A549 (cell line): ENCODE data around the gene SIAH3.

Experiments
- CHD2 ChIP-seq: fragments of 150-350 bp; IDR thresholded peaks from 2 replicates; pipeline ENCODE4 v1.6.1; 2014; ENCODE audit warnings: low read length; ENCODE audit not compliant: partially characterized antibody
- CHD4 ChIP-seq: fragments of 200-600 bp; sonication (generic); IDR thresholded peaks from 2 replicates; pipeline ENCODE4 v1.6.1; 2016; ENCODE audit warnings: antibody characterized with exemption, mild to moderate bottlenecking, borderline replicate concordance
- CTCF ChIP-seq: fragments of >200 bp; sonication (Bioruptor Twin); formaldehyde crosslinking; IDR thresholded peaks from 3 replicates; pipeline ENCODE4 v1.5.1; 2016
- JUN ChIP-seq, 2 experiments: fragments of >200 bp; sonication (Bioruptor Twin); formaldehyde crosslinking; IDR thresholded peaks; 2 replicates in 1 of 2; 3 replicates in 1 of 2; pipeline ENCODE4 v1.6.1; 2016 to 2017
- PHF8 ChIP-seq: fragments of 200-600 bp; sonication (generic); IDR thresholded peaks from 2 replicates; pipeline ENCODE4 v1.6.1; 2016; ENCODE audit warnings: low read depth, mild to moderate bottlenecking, antibody characterized with exemption, moderate library complexity, borderline replicate concordance
- POLR2A ChIP-seq: IDR thresholded peaks from 2 replicates; pipeline ENCODE4 v1.6.1; 2012; ENCODE audit warnings: mild to moderate bottlenecking, low read length
- RAD21 ChIP-seq, 2 experiments: fragments of >200 bp in 1 of 2; sonication (Bioruptor Twin) in 1 of 2; formaldehyde crosslinking in 1 of 2; IDR thresholded peaks in 1 of 2; conservative IDR thresholded peaks in 1 of 2; 2 replicates in 1 of 2; 3 replicates in 1 of 2; pipeline ENCODE4 v1.6.1; 2012 to 2018; ENCODE audit warnings: inconsistent platforms in 1 of 2
- RARB ChIP-seq: fragments of 250-450 bp; sonication (Bioruptor Pico); IDR thresholded peaks from 2 replicates; pipeline ENCODE4 v1.8.0; 2021; ENCODE audit warnings: mild to moderate bottlenecking, moderate library complexity
- REST ChIP-seq: fragments of 200-600 bp; sonication (generic); IDR thresholded peaks from 2 replicates; pipeline ENCODE4 v1.6.1; 2016; ENCODE audit warnings: antibody characterized with exemption, mild to moderate bottlenecking, moderate library complexity
- TP53 ChIP-seq: fragments of 250-450 bp; sonication (Bioruptor Pico); IDR thresholded peaks from 2 replicates; pipeline ENCODE4 v1.5.0; 2021; ENCODE audit warnings: mild to moderate bottlenecking, moderate library complexity
- TF ChIP-seq, protein P1 (sequence below): fragments of 450-650 bp; IDR thresholded peaks from 2 replicates; pipeline ENCODE4 v1.6.1; 2014; ENCODE audit warnings: antibody characterized with exemption

GRCh38 chr13:45742985-45743384 lies 108.6 kb downstream of the SIAH3 start:
- TF ChIP-seq PHF8, result no peak
- no peak for TF ChIP-seq CTCF
- TF ChIP-seq JUN (IDR thresholded peaks at IDR 0.05), result no peak
- TF ChIP-seq, protein P1, sequence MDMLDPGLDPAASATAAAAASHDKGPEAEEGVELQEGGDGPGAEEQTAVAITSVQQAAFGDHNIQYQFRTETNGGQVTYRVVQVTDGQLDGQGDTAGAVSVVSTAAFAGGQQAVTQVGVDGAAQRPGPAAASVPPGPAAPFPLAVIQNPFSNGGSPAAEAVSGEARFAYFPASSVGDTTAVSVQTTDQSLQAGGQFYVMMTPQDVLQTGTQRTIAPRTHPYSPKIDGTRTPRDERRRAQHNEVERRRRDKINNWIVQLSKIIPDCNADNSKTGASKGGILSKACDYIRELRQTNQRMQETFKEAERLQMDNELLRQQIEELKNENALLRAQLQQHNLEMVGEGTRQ, result no peak
- TF ChIP-seq POLR2A, result no peak
- TF ChIP-seq RAD21 (conservative IDR thresholded peaks at IDR 0.05 in 1 of 2, IDR thresholded peaks at IDR 0.05 in 1 of 2), result no peak
- no peak for TF ChIP-seq REST
- no peak for TF ChIP-seq CHD4
- no peak for TF ChIP-seq TP53
- no peak for TF ChIP-seq CHD2
- no peak for TF ChIP-seq RARB
